Neutrophil (primary cell): Measurements from ENCODE around the gene YWHAH.

Experiments used
- H3K27ac ChIP-seq: fragments of 200-600 bp; sonication (generic); 2 replicates; pipeline ENCODE4 v1.5.1; 2016; ENCODE audit warnings: mild to moderate bottlenecking, moderate library complexity
- H3K27me3 ChIP-seq: fragments of 200-600 bp; sonication (generic); 2 replicates; pipeline ENCODE4 v1.6.0; 2016; ENCODE audit warnings: mild to moderate bottlenecking
- H3K36me3 ChIP-seq: fragments of 200-600 bp; sonication (generic); 2 replicates; pipeline ENCODE4 v1.5.1; 2017
- H3K4me1 ChIP-seq, 2 experiments: fragments of 200-600 bp in 1 of 2; sonication (generic) in 1 of 2; 1 replicate in 1 of 2; 2 replicates in 1 of 2; pipeline versions ENCODE4 v1.5.1 to v1.6.1; 2013 to 2016; ENCODE audit warnings: low read depth in 1 of 2, low read length in 1 of 2, mild to moderate bottlenecking in 1 of 2, moderate library complexity in 1 of 2; ENCODE audit not compliant: control insufficient read depth in 1 of 2, insufficient read depth in 1 of 2
- H3K4me3 ChIP-seq, 2 experiments: fragments of 200-600 bp in 1 of 2; sonication (generic) in 1 of 2; 1 replicate in 1 of 2; 2 replicates in 1 of 2; pipeline ENCODE4 v1.5.1; 2013 to 2016; ENCODE audit warnings: low read depth in 1 of 2, low read length in 1 of 2, mild to moderate bottlenecking in 1 of 2, moderate library complexity in 1 of 2
- H3K9me3 ChIP-seq: fragments of 200-600 bp; sonication (generic); 2 replicates; pipeline ENCODE4 v1.5.1; 2016
- CTCF ChIP-seq: fragments of 200-600 bp; sonication (generic); IDR thresholded peaks from 2 replicates; pipeline ENCODE4 v1.5.1; 2016; ENCODE audit warnings: antibody characterized with exemption

Gene YWHAH

GRCh38 chr22:31962387-31963125, 18.2 kb downstream of the YWHAH start:
- Histone ChIP-seq H3K27ac (no peak overlapping the region), H3K27me3 (no peaks in the 10 kb centered on the region), H3K4me3 (no peak overlapping the region), H3K9me3 (no peaks in the 10 kb centered on the region), H3K36me3 (peaks cover 16% of the 10 kb centered on the region), H3K4me1 (no peaks in the 10 kb centered on the region)
- TF ChIP-seq CTCF: no peak

GRCh38 chr22:31968022-31968421, 23.7 kb downstream of the YWHAH start:
- no peaks in the 10 kb centered on the region for H3K36me3 ChIP-seq
- H3K4me3 ChIP-seq: no peak overlapping the region
- peaks cover 9 to 10% of the 10 kb centered on the region in 2 experiments for H3K4me1 ChIP-seq
- TF ChIP-seq CTCF: no peak
- no peaks in the 10 kb centered on the region for H3K9me3 ChIP-seq
- no peak overlapping the region for H3K27ac ChIP-seq
- peaks cover 15% of the 10 kb centered on the region for H3K27me3 ChIP-seq

GRCh38 chr22:31969789-31970489, 25.6 kb downstream of the YWHAH start:
- Histone ChIP-seq H3K9me3 (no peaks in the 10 kb centered on the region), H3K27ac (peak overlapping the region; percentile 12), H3K27me3 (peaks cover 15% of the 10 kb centered on the region), H3K4me1 (peaks cover 9 to 10% of the 10 kb centered on the region in 2 experiments), H3K36me3 (no peaks in the 10 kb centered on the region), H3K4me3 (peak overlapping the region; percentile 55 to 59)
- no peak for TF ChIP-seq CTCF

- H3K4me1 ChIP-seq: peaks cover 9 to 10% of the 10 kb centered on the region in 2 experiments
- TF ChIP-seq CTCF: peak; percentile 98
- peaks cover 15% of the 10 kb centered on the region for H3K27me3 ChIP-seq
- H3K27ac ChIP-seq: peak overlapping the region; percentile 12
- no peaks in the 10 kb centered on the region for H3K9me3 ChIP-seq
- no peaks in the 10 kb centered on the region for H3K36me3 ChIP-seq
- peak overlapping the region; percentile 55 to 59 for H3K4me3 ChIP-seq
Measured at GRCh38 chr22:31970490-31971444, 26.4 kb downstream of the YWHAH start.

GRCh38 chr22:31972180-31972579, 27.8 kb downstream of the YWHAH start:
- no peak overlapping the region for H3K4me3 ChIP-seq
- TF ChIP-seq CTCF: no peak
- H3K4me1 ChIP-seq: peaks cover 9 to 10% of the 10 kb centered on the region in 2 experiments
- no peaks in the 10 kb centered on the region for H3K36me3 ChIP-seq
- H3K27ac ChIP-seq: no peak overlapping the region
- no peaks in the 10 kb centered on the region for H3K9me3 ChIP-seq
- peaks cover 18% of the 10 kb centered on the region for H3K27me3 ChIP-seq
